ENCODE measurements around the gene DYNLRB2.

The DYNLRB2 gene

GRCh38 chr16:80540516-80541305, at the start of gene DYNLRB2:
Gene DYNLRB2, plus strand, starts transcription at chr16:80540993. Its CDS starts 84 bp downstream, at chr16:80541077.
- DNase-seq (ENCODE audit: low read depth) = peak; percentile 82

GRCh38 chr16:80500116-80500859, 40.5 kb upstream of the DYNLRB2 start:
- no peak for DNase-seq (ENCODE audit: low read depth)

GRCh38 chr16:80500961-80501525, 39.8 kb upstream of the DYNLRB2 start:
- no peak for DNase-seq (ENCODE audit: low read depth)

- DNase-seq (ENCODE audit: low read depth) = no peak
Observed at GRCh38 chr16:80503107-80503506, 37.7 kb upstream of the DYNLRB2 start.

- no peak for DNase-seq (ENCODE audit: low read depth)
Observed at GRCh38 chr16:80507538-80507937, 33.3 kb upstream of the DYNLRB2 start.

GRCh38 chr16:80509872-80510271, 30.9 kb upstream of the DYNLRB2 start:
- no peak for DNase-seq (ENCODE audit: low read depth)

- no peak for DNase-seq (ENCODE audit: low read depth)
Observed at GRCh38 chr16:80511824-80512592, 28.8 kb upstream of the DYNLRB2 start.

GRCh38 chr16:80512593-80512853, 28.3 kb upstream of the DYNLRB2 start:
- no peak for DNase-seq (ENCODE audit: low read depth)

GRCh38 chr16:80515374-80515773, 25.4 kb upstream of the DYNLRB2 start:
- DNase-seq (ENCODE audit: low read depth) = no peak

GRCh38 chr16:80517846-80518245, 22.9 kb upstream of the DYNLRB2 start:
- no peak for DNase-seq (ENCODE audit: low read depth)

- no peak for DNase-seq (ENCODE audit: low read depth)
Observed at GRCh38 chr16:80518436-80518835, 22.4 kb upstream of the DYNLRB2 start.

GRCh38 chr16:80519189-80519588, 21.6 kb upstream of the DYNLRB2 start:
- no peak for DNase-seq (ENCODE audit: low read depth)

- DNase-seq (ENCODE audit: low read depth) = no peak
Observed at GRCh38 chr16:80525420-80525819, 15.4 kb upstream of the DYNLRB2 start.

GRCh38 chr16:80526418-80527061, 14.3 kb upstream of the DYNLRB2 start:
- peak; percentile 29 for DNase-seq (ENCODE audit: low read depth)

GRCh38 chr16:80527297-80527696, 13.5 kb upstream of the DYNLRB2 start:
- DNase-seq (ENCODE audit: low read depth) = no peak

- DNase-seq (ENCODE audit: low read depth) = no peak
Observed at GRCh38 chr16:80530479-80530878, 10.3 kb upstream of the DYNLRB2 start.

- no peak for DNase-seq (ENCODE audit: low read depth)
Observed at GRCh38 chr16:80536238-80536637, 4.6 kb upstream of the DYNLRB2 start.

GRCh38 chr16:80541306-80541694, 507 bp downstream of the DYNLRB2 start:
- DNase-seq (ENCODE audit: low read depth) = no peak

GRCh38 chr16:80543162-80543561, 2.4 kb downstream of the DYNLRB2 start:
- DNase-seq (ENCODE audit: low read depth) = no peak

GRCh38 chr16:80544326-80544725, 3.5 kb downstream of the DYNLRB2 start:
- DNase-seq (ENCODE audit: low read depth) = no peak

- DNase-seq (ENCODE audit: low read depth) = no peak
Observed at GRCh38 chr16:80546249-80546648, 5.5 kb downstream of the DYNLRB2 start.

GRCh38 chr16:80547145-80547544, 6.4 kb downstream of the DYNLRB2 start:
- no peak for DNase-seq (ENCODE audit: low read depth)

Data from activated gamma-delta T cell treated with anti-CD3 and anti-CD28 coated beads, Interleukin-2, amount 50 U/mL, for 16 hours (primary cell).